AG09309 (cell line): ENCODE data around the gene KCNB1.

Experiments used
- DNase-seq: peaks from one replicate; pipeline ENCODE4 v3.0.0-alpha.2; 2010; ENCODE audit warnings: low read depth
- H3K4me3 ChIP-seq: 2 replicates; pipeline ENCODE4 v1.5.1; 2011; ENCODE audit warnings: mild to moderate bottlenecking, low read depth, low read length, moderate library complexity; ENCODE audit not compliant: control insufficient read depth
- TF ChIP-seq, protein P1 (sequence below): IDR thresholded peaks from 2 replicates; pipeline ENCODE4 v1.5.1; 2011; ENCODE audit warnings: mild to moderate bottlenecking, low read depth, low read length, inconsistent platforms; ENCODE audit not compliant: insufficient read depth, control insufficient read depth; ENCODE audit errors: missing control alignments

KCNB1 gene

DNA sequence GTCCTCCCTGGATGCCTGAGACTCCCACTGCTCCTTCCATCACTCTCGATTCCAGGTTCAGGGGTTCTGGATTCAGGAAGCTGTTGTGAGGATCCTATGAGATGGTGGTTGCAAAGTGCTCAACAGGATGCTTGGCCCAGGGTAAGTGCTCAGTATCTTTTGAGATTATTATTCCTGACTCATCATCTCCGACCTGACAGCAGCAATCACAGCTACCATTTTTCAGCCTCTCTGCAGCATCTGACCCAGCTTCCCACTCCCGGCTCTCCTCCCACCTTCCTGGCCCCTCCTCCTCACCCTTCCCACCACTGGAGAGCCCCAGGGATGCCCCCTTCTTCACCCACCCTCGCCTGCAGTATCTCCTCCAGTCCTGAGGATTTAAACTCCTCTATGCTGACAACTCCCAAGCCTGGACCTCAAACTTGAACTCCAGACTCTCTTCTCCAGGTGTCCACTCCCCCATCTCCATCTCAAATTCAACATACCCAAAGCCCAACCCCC lies 36.8 kb upstream of the KCNB1 start:
- TF ChIP-seq, protein P1, sequence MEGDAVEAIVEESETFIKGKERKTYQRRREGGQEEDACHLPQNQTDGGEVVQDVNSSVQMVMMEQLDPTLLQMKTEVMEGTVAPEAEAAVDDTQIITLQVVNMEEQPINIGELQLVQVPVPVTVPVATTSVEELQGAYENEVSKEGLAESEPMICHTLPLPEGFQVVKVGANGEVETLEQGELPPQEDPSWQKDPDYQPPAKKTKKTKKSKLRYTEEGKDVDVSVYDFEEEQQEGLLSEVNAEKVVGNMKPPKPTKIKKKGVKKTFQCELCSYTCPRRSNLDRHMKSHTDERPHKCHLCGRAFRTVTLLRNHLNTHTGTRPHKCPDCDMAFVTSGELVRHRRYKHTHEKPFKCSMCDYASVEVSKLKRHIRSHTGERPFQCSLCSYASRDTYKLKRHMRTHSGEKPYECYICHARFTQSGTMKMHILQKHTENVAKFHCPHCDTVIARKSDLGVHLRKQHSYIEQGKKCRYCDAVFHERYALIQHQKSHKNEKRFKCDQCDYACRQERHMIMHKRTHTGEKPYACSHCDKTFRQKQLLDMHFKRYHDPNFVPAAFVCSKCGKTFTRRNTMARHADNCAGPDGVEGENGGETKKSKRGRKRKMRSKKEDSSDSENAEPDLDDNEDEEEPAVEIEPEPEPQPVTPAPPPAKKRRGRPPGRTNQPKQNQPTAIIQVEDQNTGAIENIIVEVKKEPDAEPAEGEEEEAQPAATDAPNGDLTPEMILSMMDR, result no peak
- DNase-seq, result no peak
- H3K4me3 ChIP-seq, result no peak overlapping the region

DNA sequence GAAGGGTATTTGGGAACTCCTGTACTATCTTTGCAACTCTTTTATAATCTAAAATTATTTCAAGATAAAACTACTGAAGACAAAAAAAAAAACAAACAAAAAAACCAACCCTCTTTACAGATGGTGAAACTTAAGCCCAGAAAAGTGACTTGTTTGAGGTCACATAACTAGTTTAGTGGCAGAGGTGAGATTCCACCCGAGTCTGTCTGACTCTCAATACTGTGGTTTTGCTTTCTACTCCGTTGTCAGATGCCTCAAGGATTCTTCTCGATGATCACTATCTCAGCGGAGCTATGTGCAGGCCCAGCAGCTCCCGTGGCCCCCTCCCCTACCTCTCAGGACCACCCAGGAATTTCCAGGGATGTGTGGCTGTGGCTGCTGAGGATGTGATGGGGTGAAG lies 36.1 kb upstream of the KCNB1 start:
- TF ChIP-seq, protein P1, result no peak
- no peak overlapping the region for H3K4me3 ChIP-seq
- no peak for DNase-seq

DNA sequence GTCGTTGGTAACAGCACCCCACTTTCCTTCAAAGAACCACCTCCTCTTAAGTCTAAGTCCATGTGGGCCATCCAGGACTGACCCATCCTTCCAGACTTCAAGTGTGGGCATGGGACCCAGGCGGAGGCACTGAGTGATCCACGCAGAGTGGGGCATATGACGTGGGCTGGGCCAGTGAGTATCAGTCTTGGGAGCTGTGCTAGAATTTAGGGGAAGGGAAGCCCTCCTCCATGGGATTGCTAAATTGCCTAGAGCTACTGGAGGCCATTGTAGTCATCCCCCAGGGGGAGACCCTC lies 35.3 kb upstream of the KCNB1 start:
- H3K4me3 ChIP-seq, result no peak overlapping the region
- DNase-seq, result no peak
- TF ChIP-seq, protein P1, result no peak

DNA sequence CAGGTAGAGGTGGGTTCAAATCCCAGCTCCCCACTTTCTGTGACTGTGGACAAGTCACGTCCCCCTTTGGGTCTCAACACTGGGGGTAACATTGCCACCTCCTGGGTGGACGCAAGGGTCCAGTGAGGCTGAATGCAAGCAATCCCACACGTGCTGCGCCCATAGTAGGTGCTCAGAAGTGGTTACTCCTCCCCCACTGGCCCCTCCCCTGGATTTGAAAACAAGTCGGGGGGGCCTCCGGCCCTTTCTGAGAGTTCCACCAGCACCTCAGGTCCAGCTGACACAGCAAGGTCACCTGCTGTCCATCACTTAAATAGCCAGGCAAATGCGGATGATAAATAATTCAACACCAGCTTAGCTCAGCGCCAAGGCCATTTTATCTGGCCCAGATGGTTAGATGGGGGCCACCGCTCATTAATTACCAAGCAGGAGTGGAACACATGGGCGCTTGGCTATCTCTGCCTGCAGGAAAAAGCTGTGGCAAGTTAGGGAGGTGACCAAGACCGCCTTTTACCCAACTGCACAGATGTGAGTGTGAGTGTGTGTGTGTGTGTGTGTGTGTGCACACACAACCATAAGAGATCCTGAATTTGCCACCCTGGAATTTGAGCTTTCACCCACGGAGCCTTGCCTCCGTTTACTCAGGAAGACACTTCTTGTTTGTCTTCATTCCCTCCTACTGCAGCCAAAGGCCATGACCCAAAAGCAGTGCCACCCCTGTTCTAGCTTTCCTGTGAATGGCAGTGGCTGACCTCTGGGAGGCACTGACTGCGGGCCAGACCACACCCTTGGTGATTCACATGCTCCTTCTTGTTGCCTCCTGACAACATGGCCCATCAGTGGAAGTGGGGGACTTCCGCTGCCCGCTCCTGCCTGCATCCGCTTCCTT lies 34.7 kb upstream of the KCNB1 start:
- TF ChIP-seq, protein P1, result no peak
- H3K4me3 ChIP-seq, result no peak overlapping the region
- DNase-seq, result no peak

DNA sequence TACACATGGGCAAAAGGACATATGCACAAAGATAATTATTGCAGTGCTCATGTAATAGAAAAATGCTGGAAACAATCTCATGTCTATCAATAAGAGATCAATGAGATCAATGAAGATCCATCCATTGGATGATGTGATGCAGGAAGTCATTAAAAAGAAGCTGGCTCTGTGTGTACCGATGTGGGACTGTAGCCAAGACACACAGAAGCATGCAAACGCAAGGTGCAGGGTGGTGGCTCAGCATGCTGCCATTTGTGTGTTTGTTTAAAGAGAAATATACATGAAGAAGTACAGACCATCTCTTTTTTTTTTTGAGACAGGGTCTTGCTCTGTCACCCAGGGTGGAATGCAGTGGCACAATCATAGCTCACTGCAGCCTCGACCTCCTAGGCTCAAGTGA lies 33.1 kb upstream of the KCNB1 start:
- DNase-seq, result no peak
- TF ChIP-seq, protein P1, result no peak

DNA sequence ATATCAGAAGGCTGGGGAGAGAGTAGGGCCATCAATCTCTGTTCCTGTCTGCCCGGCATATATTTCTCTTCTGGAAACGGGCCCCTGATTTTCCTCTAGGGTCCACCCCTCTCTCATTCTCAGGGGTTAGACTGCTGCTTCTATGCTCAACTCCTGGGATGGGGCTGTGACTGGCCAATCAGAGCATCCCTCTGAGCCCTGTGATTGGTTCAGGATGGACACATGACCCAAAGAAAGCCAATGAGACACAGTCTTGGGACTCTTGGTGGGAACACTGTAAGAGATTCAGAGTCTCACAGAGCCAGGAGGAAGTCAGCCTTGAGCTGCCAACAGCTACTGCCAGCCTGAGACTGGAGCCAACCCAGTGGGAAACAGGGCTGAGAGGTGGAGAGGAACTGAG lies 31.0 kb upstream of the KCNB1 start:
- no peak for DNase-seq
- H3K4me3 ChIP-seq, result no peak overlapping the region
- TF ChIP-seq, protein P1, result no peak

More for the DNA sequence above, 33.1 kb upstream of the KCNB1 start:
- H3K4me3 ChIP-seq, result no peak overlapping the region
